ENCODE measurements around the gene HSPA14.
"Not testable (repeated sequence)": the region's sequence is repeated elsewhere in the genome, so short reads cannot be mapped to it uniquely, and the experiment has no call there.

Gene HSPA14, protein sequence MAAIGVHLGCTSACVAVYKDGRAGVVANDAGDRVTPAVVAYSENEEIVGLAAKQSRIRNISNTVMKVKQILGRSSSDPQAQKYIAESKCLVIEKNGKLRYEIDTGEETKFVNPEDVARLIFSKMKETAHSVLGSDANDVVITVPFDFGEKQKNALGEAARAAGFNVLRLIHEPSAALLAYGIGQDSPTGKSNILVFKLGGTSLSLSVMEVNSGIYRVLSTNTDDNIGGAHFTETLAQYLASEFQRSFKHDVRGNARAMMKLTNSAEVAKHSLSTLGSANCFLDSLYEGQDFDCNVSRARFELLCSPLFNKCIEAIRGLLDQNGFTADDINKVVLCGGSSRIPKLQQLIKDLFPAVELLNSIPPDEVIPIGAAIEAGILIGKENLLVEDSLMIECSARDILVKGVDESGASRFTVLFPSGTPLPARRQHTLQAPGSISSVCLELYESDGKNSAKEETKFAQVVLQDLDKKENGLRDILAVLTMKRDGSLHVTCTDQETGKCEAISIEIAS

GRCh38 chr10:14837757-14838581 is at the start of gene HSPA14, which contains the start of the genes CDNF and MSANTD7:
Gene HSPA14, plus strand, starts transcription at chr10:14838306. Its CDS starts 97 bp downstream, at chr10:14838403.
Gene CDNF, minus strand, starts transcription at chr10:14838037. Its CDS starts 91 bp downstream, at chr10:14837946.
Gene MSANTD7, plus strand, starts transcription at chr10:14838306. Its CDS starts 3,979 bp downstream, at chr10:14842285.
- peak; percentile 99 for DNase-seq

DNA sequence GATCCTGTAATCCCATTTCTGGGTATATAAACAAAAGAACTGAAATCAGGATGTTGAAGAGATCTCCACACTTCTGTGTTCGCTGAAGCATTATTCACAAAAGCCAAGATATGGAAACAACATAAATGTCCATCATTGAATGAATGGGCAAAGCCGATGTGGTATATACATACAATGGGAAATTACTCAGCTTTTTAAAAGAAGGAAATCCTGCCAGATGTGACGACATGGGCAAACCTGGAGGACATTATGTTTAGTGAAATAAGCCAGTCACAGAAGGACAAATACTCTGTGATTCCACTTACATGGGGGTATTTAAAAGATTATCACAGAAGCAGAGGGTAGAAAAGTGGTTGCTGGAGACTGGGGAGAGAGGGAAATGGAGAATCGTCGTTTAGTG is 39.5 kb upstream of the HSPA14 start:
- DNase-seq: peak; percentile 4

- DNase-seq: no peak
Measured at GRCh38 chr10:14800397-14800796, 37.7 kb upstream of the HSPA14 start.

GRCh38 chr10:14801723-14802122 is 36.4 kb upstream of the HSPA14 start:
- no peak for DNase-seq

- DNase-seq: no peak
Measured at GRCh38 chr10:14803827-14804226, 34.3 kb upstream of the HSPA14 start.

GRCh38 chr10:14806318-14806717 is 31.8 kb upstream of the HSPA14 start:
- no peak for DNase-seq

- DNase-seq: no peak
Measured at GRCh38 chr10:14810969-14811953, 26.8 kb upstream of the HSPA14 start.

- no peak for DNase-seq
Measured at GRCh38 chr10:14812271-14812670, 25.8 kb upstream of the HSPA14 start.

DNA sequence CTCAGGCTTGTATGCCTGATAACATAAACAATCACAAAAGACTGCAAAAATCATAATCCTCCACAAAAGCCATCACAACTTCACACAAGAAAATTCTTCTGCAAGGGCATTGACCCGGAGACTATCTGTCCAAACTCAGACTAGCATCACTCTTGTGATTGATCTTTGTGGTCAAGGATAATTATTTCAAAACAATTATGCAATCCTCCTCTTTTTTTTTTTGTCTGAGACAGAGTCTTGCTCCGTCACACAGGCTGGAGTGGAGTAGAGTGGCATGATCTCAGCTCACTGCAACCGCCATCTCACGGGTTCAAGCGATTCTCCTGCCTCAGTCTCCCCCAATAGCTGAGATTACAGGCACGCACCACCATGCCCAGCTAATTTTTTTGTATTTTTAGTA is 22.4 kb upstream of the HSPA14 start:
- no peak for DNase-seq

DNA sequence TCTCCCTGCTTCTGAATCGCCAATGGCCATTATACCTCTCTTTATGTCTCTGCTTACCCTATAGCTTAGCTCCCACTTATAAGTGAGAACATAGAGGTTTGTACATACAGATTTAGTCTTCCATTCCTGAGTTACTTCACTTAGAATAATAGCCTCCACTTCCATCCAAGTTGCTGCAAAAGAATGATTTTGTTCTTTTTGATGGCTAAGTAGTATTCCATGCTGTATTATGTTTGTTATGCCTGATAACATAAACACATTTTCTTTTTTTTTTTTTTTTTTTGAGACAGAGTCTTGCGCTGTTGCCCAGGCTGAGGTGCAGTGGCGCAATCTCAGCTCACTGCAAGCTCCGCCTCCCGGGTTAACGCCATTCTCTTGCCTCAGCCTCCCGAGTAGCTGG is 21.4 kb upstream of the HSPA14 start:
- not testable (repeated sequence) for DNase-seq

GRCh38 chr10:14820010-14820774 is 17.9 kb upstream of the HSPA14 start:
- DNase-seq: no peak

DNA sequence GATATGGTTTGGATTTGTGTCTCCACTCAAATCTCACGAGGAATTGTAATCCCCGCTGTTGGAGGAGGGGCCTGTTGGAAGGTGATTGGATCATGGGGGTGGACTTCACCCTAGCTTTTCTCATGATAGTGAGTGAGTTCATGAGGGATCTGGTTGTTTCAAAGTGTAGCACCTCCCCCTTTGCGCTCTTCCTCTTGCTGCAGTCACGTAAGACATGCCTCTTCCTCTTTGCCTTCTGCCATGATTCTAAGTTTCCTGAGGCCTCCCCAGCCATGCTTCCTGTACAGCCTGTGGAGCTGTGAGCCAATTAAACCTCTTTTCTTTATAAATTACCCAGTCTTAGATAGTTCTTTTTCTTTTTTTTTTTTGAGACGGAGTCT is 17.3 kb upstream of the HSPA14 start:
- peak; percentile 23 for DNase-seq

DNA sequence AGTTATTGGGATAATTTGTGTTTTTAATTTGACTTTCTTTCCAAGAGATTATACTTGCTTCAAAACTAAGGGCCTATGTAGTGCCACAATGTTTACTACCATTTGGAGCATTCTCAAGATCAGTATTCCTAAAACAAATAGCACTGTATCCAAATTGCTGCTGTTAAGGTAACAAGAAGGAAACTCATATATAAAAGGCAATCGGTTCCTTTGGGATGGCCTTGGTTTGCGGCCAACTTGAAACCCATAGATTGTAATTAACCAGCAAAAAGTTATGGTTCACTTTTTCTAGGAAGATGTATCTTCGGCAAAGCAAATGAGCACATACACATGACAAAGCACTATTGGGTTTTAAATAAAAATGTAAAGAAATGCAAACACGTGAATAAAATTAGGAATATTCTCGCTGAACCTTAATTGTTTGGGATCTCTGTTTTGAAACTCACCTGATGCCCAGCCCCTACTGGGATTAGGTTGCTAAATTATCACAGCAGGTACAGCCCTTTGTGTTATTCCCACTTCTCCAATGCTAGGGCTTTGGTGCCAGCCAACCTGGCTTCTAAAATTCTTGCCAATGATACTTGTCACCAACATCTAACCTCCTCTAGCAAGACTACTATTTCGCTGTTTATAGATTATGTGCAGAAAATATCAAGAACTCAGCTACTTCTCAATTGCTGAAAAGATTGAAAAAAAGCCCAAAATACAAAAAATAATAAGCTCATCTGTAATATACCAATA is 16.3 kb upstream of the HSPA14 start:
- DNase-seq: no peak

DNA sequence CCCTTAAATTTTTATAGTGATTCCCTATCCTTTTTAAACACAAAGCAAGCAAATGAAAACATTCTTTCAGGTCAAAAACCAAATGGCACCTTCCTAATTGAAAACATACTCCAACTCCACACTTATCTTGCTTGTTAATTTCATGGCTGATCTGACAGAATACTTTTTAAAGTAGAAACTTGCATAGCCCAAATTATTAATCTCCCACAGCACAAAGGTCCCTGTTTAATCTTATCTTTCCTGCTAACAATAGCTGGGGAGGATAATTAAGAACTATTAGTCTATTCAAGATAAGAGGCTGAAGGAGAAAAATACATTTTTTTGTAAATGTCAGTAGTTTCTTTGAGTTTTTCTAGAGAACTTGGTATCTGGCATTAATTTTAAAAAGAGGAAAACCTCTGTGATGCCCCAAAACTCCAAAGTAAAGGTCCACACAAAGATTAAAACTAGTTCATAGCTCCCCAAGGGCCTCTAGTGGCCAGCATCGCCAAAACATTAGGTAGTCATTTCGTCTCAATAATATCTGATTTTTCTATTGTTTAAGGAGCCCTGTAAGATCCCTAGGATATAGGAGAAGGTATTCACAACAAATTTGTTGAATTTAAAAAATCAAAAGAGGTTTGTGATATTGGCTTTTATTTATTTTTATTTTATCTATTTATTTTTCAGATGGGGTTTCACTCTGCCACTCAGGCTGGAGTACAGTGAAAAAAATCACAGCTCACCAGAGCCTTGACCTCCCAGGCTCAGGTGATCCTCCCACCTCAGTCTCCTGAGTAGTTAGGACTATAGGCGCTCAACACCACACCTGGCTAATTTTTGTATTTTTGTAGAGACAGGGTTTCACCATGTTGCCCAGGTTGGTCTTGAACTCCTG is 15.0 kb upstream of the HSPA14 start:
- DNase-seq: peak; percentile 8

GRCh38 chr10:14823966-14824365 is 14.1 kb upstream of the HSPA14 start:
- no peak for DNase-seq

GRCh38 chr10:14826076-14826829 is 11.9 kb upstream of the HSPA14 start:
- DNase-seq: no peak

GRCh38 chr10:14833106-14833505 is 5.0 kb upstream of the HSPA14 start:
- no peak for DNase-seq

- DNase-seq: no peak
Measured at GRCh38 chr10:14836208-14836607, 1.9 kb upstream of the HSPA14 start.

Data from GDM1 (cell line).